Kidney (tissue), 14 donors: ENCODE measurements around the gene DPH3. TPM values are rescaled to one million over a fixed set of nuclear protein-coding genes. Genes with fewer than 3 reads are reported as not detected.

Experiments
- DNase-seq, 5 donors: peaks; one replicate each; pipeline ENCODE4 v3.0.0-alpha.2; 2013 to 2020
- FAIRE-seq: peaks from 2 replicates; lab custom pipeline; 2012; peaks lifted over from hg19 to GRCh38; lab: Jason Lieb, UNC
- H3K27ac ChIP-seq, 2 donors: one replicate each; pipeline ENCODE4 v1.7.0; 2013; ENCODE audit warnings: low read depth in 2 of 2, low read length in 2 of 2, inconsistent platforms in 1 of 2
- H3K27me3 ChIP-seq: one replicate; pipeline ENCODE4 v1.7.1; 2013; ENCODE audit warnings: low read length, inconsistent platforms; ENCODE audit not compliant: control insufficient read depth, insufficient read depth
- H3K36me3 ChIP-seq, 3 donors: one replicate each; pipeline versions ENCODE4 v1.7.0 to v1.7.1; 2013; ENCODE audit warnings: low read length in 3 of 3, control low read depth in 1 of 3, inconsistent platforms in 1 of 3; ENCODE audit not compliant: insufficient read depth in 3 of 3, control insufficient read depth in 2 of 3
- H3K4me1 ChIP-seq, 3 donors: one replicate each; pipeline versions ENCODE4 v1.7.0 to v1.7.1; 2013; ENCODE audit warnings: low read length in 3 of 3, inconsistent platforms in 1 of 3, low read depth in 1 of 3; ENCODE audit not compliant: control insufficient read depth in 2 of 3, insufficient read depth in 2 of 3
- H3K4me3 ChIP-seq, 3 donors: one replicate each; pipeline versions ENCODE4 v1.7.0 to v1.8.1; 2013; ENCODE audit warnings: low read length in 3 of 3, control low read depth in 1 of 3, inconsistent platforms in 1 of 3
- H3K9ac ChIP-seq, 3 donors: one replicate each; pipeline versions ENCODE4 v1.7.0 to v1.7.1; 2013; ENCODE audit warnings: low read length in 3 of 3, control low read depth in 1 of 3, inconsistent platforms in 1 of 3
- H3K9me3 ChIP-seq, 3 donors: one replicate each; pipeline versions ENCODE4 v1.7.0 to v1.7.1; 2013; ENCODE audit warnings: low read length in 3 of 3, control low read depth in 1 of 3, inconsistent platforms in 1 of 3; ENCODE audit not compliant: control insufficient read depth in 2 of 3, insufficient read depth in 1 of 3
- CTCF ChIP-seq: IDR thresholded peaks from 3 replicates; pipeline ENCODE4 v1.5.1; 2012; ENCODE audit warnings: mild to moderate bottlenecking, moderate library complexity, borderline replicate concordance; ENCODE audit not compliant: insufficient read depth; ENCODE audit errors: extremely low read depth
- intact Hi-C: fragments of 100-400 bp; cut with DNase I; formaldehyde crosslinking; loops from one replicate; pipeline ENCODE4 v1.11.1; 2022
- polyA plus RNA-seq: library from polyadenylated mRNA; stranded (reverse); fragments of 350-450 nt; fragmentation: Illumina TruSeq; extraction: RNeasy Lipid Tissue Mini Kit (QIAGEN cat#74804); gene quantifications from one replicate; pipeline ENCODE4 v1.2.3, GENCODE V29; 2014; ENCODE audit warnings: low read depth, low replicate concordance; ENCODE audit not compliant: insufficient read depth
- total RNA-seq: library from RNA; stranded (reverse); fragmentation: NEBNext Ultra II Directional; extraction: Animal tissue kit (Norgen Biotek cat#: 25700); gene quantifications from one replicate; pipeline ENCODE4 v1.2.1, GENCODE V29; 2021
- donor health status: control.
- donor health status: control.
- donor health status: control.
- donor health status: control.
- donor health status: control.
- donor health status: DM: yes; HTN: yes; CAD: no.
- donor health status: Normal renal cell carcinoma (clear cell type).

The DPH3 gene
- total and polyA plus RNA-seq, 2 donors from 2014 or later, result 16.3 to 19.3 TPM

- no peak for FAIRE-seq
- no peaks in the 10 kb centered on the region for H3K4me1 ChIP-seq
- H3K27me3 ChIP-seq, result no peaks in the 10 kb centered on the region
- H3K9me3 ChIP-seq, result peaks cover 0 to 4% (median 0%) of the 10 kb centered on the region in 3 donors
- no peak overlapping the region for H3K9ac ChIP-seq
- H3K27ac ChIP-seq, result no peak overlapping the region
- peaks cover 0 to 33% (median 7%) of the 10 kb centered on the region in 3 donors for H3K36me3 ChIP-seq
- no peak for TF ChIP-seq CTCF
- no peak overlapping the region for H3K4me3 ChIP-seq
- intact Hi-C loops, result no loop called here
- DNase-seq, result no peak
These were observed 33.5 kb upstream of the DPH3 start for GRCh38 chr3:16297997-16298885.

- Histone ChIP-seq H3K36me3 (peaks cover 0 to 21% (median 7%) of the 10 kb centered on the region in 3 donors), H3K9me3 (peaks cover 0 to 4% (median 0%) of the 10 kb centered on the region in 3 donors), H3K27me3 (no peaks in the 10 kb centered on the region), H3K4me3 (no peak overlapping the region), H3K27ac (no peak overlapping the region), H3K9ac (no peak overlapping the region), H3K4me1 (no peaks in the 10 kb centered on the region)
- FAIRE-seq (no peak), DNase-seq (no peak)
- intact Hi-C loops, result no loop called here
- TF ChIP-seq CTCF, result no peak
These were observed 30.7 kb upstream of the DPH3 start for GRCh38 chr3:16295298-16295890.

DNA sequence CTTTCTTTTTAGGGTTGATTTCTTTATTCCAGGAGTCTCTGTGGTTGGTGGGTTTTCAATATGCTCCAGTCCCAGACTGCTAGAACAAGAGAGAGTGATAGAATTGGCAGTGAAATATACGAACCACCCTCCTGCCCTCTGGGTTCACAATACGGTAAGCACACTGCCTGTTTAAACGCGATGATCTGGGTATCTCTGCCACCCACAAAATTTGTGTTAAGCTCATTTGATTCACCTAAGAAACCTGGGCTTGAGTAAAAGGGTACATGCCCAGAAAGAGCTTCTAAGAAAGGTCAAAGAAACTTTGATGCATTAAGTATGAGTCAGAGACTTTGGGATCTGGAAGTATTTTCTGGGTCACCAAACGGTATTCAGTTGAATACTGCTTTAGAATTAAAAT is 30.1 kb upstream of the DPH3 start:
- no peak for DNase-seq

More for the DNA sequence above, 30.1 kb upstream of the DPH3 start:
- no peaks in the 10 kb centered on the region for H3K27me3 ChIP-seq
- peaks cover 0 to 4% (median 0%) of the 10 kb centered on the region in 3 donors for H3K9me3 ChIP-seq
- peaks cover 0 to 21% (median 7%) of the 10 kb centered on the region in 3 donors for H3K36me3 ChIP-seq
- H3K4me3 ChIP-seq, result no peak overlapping the region
- no peak for TF ChIP-seq CTCF
- no peak for FAIRE-seq
- H3K27ac ChIP-seq, result no peak overlapping the region
- no peak overlapping the region for H3K9ac ChIP-seq
- intact Hi-C loops, result no loop called here
- H3K4me1 ChIP-seq, result no peaks in the 10 kb centered on the region
